ENCODE measurements around the gene SPPL3. TPM values are rescaled to one million over a fixed set of nuclear protein-coding genes. Genes with fewer than 3 reads are reported as not detected.
"Not testable (repeated sequence)": the region's sequence is repeated elsewhere in the genome, so short reads cannot be mapped to it uniquely, and the experiment has no call there.

The SPPL3 gene
- total RNA-seq, 2 experiments from 2014 or later = 38.3 to 43.4 TPM

GRCh38 chr12:120839503-120839902 lies 64.7 kb downstream of the SPPL3 start:
- ChIA-PET CTCF (interaction anchor here (0.6 kb wide), 1 partner anchor 240 kb away, joined by 4 read pairs; no protein-coding TSS in a partner anchor), POLR2A (no interaction called here)
- H3K27ac Mint-ChIP-seq = no peak overlapping the region
- H3K27me3 ChIP-seq (ENCODE audit: control insufficient read depth in 1 of 2, insufficient read depth in 2 of 2, low read length in 2 of 2) = no peaks in the 10 kb centered on the region
- no peak overlapping the region for H3K27ac ChIP-seq (ENCODE audit: low read depth in 1 of 2, low read length in 2 of 2)
- H3K36me3 ChIP-seq (ENCODE audit: insufficient read depth, low read length) = no peaks in the 10 kb centered on the region
- intact Hi-C loops (cut with DNase I, micrococcal nuclease) = no loop called here
- peaks cover 16% of the 10 kb centered on the region for H3K4me1 ChIP-seq (ENCODE audit: insufficient read depth, low read length)
- TF ChIP-seq CTCF (IDR thresholded peaks at IDR 0.05) = no peak
- H3K27me3 Mint-ChIP-seq = no peaks in the 10 kb centered on the region
- no peak overlapping the region for H3K4me3 Mint-ChIP-seq
- no peak for ATAC-seq (ENCODE audit: poor library complexity)
- H3K9me3 Mint-ChIP-seq = no peaks in the 10 kb centered on the region
- H3K4me1 Mint-ChIP-seq (ENCODE audit: low read depth) = peaks cover 62% of the 10 kb centered on the region
- no peak overlapping the region for H3K4me3 ChIP-seq (ENCODE audit: low read length)
- H3K9me3 ChIP-seq (ENCODE audit: control insufficient read depth in 1 of 2, insufficient read depth in 1 of 2, low read length in 2 of 2) = no peaks in the 10 kb centered on the region
- DNase-seq = no peak
- H3K36me3 Mint-ChIP-seq (ENCODE audit: low read depth) = peaks cover 4% of the 10 kb centered on the region

- H3K9me3 ChIP-seq (ENCODE audit: control insufficient read depth in 1 of 2, insufficient read depth in 1 of 2, low read length in 2 of 2); ATAC-seq (ENCODE audit: poor library complexity); DNase-seq; H3K27me3 ChIP-seq (ENCODE audit: control insufficient read depth in 1 of 2, insufficient read depth in 2 of 2, low read length in 2 of 2); H3K27ac Mint-ChIP-seq; H3K27ac ChIP-seq (ENCODE audit: low read depth in 1 of 2, low read length in 2 of 2); H3K4me3 Mint-ChIP-seq; H3K36me3 ChIP-seq (ENCODE audit: insufficient read depth, low read length); H3K9me3 Mint-ChIP-seq; CTCF ChIA-PET; H3K27me3 Mint-ChIP-seq; intact Hi-C loops (cut with DNase I, micrococcal nuclease); H3K4me3 ChIP-seq (ENCODE audit: low read length); H3K36me3 Mint-ChIP-seq (ENCODE audit: low read depth): not testable (repeated sequence)
- H3K4me1 ChIP-seq (ENCODE audit: insufficient read depth, low read length) = peaks cover 16% of the 10 kb centered on the region
- POLR2A ChIA-PET = interaction anchor here (1.2 kb wide), 1 partner anchor 18 kb away, joined by 4 read pairs; no protein-coding TSS in a partner anchor
- peaks cover 62% of the 10 kb centered on the region for H3K4me1 Mint-ChIP-seq (ENCODE audit: low read depth)
Measured at GRCh38 chr12:120838629-120839383, 65.4 kb downstream of the SPPL3 start.

- no peaks in the 10 kb centered on the region for H3K27me3 ChIP-seq (ENCODE audit: control insufficient read depth in 1 of 2, insufficient read depth in 2 of 2, low read length in 2 of 2)
- H3K9me3 ChIP-seq (ENCODE audit: control insufficient read depth in 1 of 2, insufficient read depth in 1 of 2, low read length in 2 of 2) = no peaks in the 10 kb centered on the region
- peaks cover 16% of the 10 kb centered on the region for H3K4me1 ChIP-seq (ENCODE audit: insufficient read depth, low read length)
- Mint-ChIP-seq H3K27ac (peak overlapping the region; percentile 64), H3K27me3 (no peaks in the 10 kb centered on the region), H3K9me3 (no peaks in the 10 kb centered on the region), H3K36me3 (ENCODE audit: low read depth) (peaks cover under 1% of the 10 kb centered on the region), H3K4me1 (ENCODE audit: low read depth) (peaks cover 63% of the 10 kb centered on the region), H3K4me3 (peak overlapping the region; percentile 8)
- DNase-seq = no peak
- no peak for TF ChIP-seq CTCF (IDR thresholded peaks at IDR 0.05)
- CTCF ChIA-PET = no interaction called here
- peak overlapping the region in 1 of 2 donors; percentile 1 for H3K27ac ChIP-seq (ENCODE audit: low read depth in 1 of 2, low read length in 2 of 2)
- no peak overlapping the region for H3K4me3 ChIP-seq (ENCODE audit: low read length)
- intact Hi-C loops (cut with DNase I, micrococcal nuclease) = no loop called here
- no peaks in the 10 kb centered on the region for H3K36me3 ChIP-seq (ENCODE audit: insufficient read depth, low read length)
- POLR2A ChIA-PET = no interaction called here
- ATAC-seq (ENCODE audit: poor library complexity) = no peak
Measured at GRCh38 chr12:120836114-120836684, 68.0 kb downstream of the SPPL3 start.
